GM23338 (cell line): ENCODE results near the gene KIT. TPM values are rescaled to one million over a fixed set of nuclear protein-coding genes. Genes with fewer than 3 reads are reported as not detected.
A peak's percentile ranks its signal among the peaks of the same experiment; 100 is the strongest.

Experiments
- ATAC-seq: fragments of 200-7000 bp; cut with Tn5 transposase; 3 replicates; pipeline ENCODE4 v1.9.1; 2020
- DNase-seq: peaks from one replicate; pipeline ENCODE4 v3.0.0-alpha.2; 2015; ENCODE audit warnings: low spot score
- H2AFZ ChIP-seq: fragments of 200-600 bp; sonication (generic); 2 replicates; pipeline ENCODE4 v1.8.0; 2016; ENCODE audit warnings: antibody characterized with exemption, mild to moderate bottlenecking, moderate library complexity
- H3F3A ChIP-seq: fragments of 200-600 bp; sonication (generic); replicated peaks from 2 replicates; pipeline ENCODE4 v1.8.0; 2017; ENCODE audit warnings: antibody characterized with exemption, mixed run types, low read depth
- H3K27ac ChIP-seq: fragments of 200-600 bp; sonication (generic); 2 replicates; pipeline ENCODE4 v1.6.1; 2016; ENCODE audit warnings: low read depth
- H3K27me3 ChIP-seq: fragments of 200-600 bp; sonication (generic); 2 replicates; pipeline ENCODE4 v1.8.0; 2016; ENCODE audit warnings: mild to moderate bottlenecking, mixed run types, moderate library complexity; ENCODE audit not compliant: insufficient read depth
- H3K36me3 ChIP-seq: fragments of 200-600 bp; sonication (generic); 2 replicates; pipeline ENCODE4 v1.8.0; 2016; ENCODE audit warnings: mild to moderate bottlenecking; ENCODE audit not compliant: insufficient read depth
- H3K4me1 ChIP-seq: fragments of 200-600 bp; sonication (generic); 2 replicates; pipeline ENCODE4 v1.8.0; 2016; ENCODE audit warnings: mild to moderate bottlenecking, moderate library complexity; ENCODE audit not compliant: insufficient read depth
- H3K4me2 ChIP-seq: fragments of 200-600 bp; sonication (generic); 2 replicates; pipeline ENCODE4 v1.7.1; 2017; ENCODE audit warnings: mixed run types
- H3K4me3 ChIP-seq: fragments of 200-600 bp; sonication (generic); 2 replicates; pipeline ENCODE4 v1.6.1; 2016; ENCODE audit warnings: mixed run types
- H3K79me2 ChIP-seq: fragments of 200-600 bp; sonication (generic); replicated peaks from 2 replicates; pipeline ENCODE4 v1.8.0; 2017; ENCODE audit warnings: mild to moderate bottlenecking; ENCODE audit not compliant: insufficient read depth
- H3K9me2 ChIP-seq: fragments of 200-600 bp; sonication (generic); 2 replicates; pipeline ENCODE4 v1.8.0; 2017; ENCODE audit not compliant: insufficient read depth
- H4K20me1 ChIP-seq: fragments of 200-600 bp; sonication (generic); replicated peaks from 2 replicates; pipeline ENCODE4 v1.8.0; 2017; ENCODE audit warnings: mild to moderate bottlenecking; ENCODE audit not compliant: insufficient read depth
- H3K27ac Mint-ChIP-seq: 2 replicates; pipeline ENCODE4 v1.8.0; 2020; ENCODE audit warnings: inconsistent platforms, mild to moderate bottlenecking, moderate library complexity, mixed read lengths
- H3K27me3 Mint-ChIP-seq: 3 replicates; pipeline ENCODE4 v1.8.0; 2022; ENCODE audit warnings: low read depth, mild to moderate bottlenecking, moderate library complexity, mixed read lengths, inconsistent platforms; ENCODE audit not compliant: insufficient read depth, poor library complexity
- H3K36me3 Mint-ChIP-seq: 3 replicates; pipeline ENCODE4 v1.8.0; 2021; ENCODE audit warnings: low read depth, mild to moderate bottlenecking, inconsistent platforms, moderate library complexity, mixed read lengths
- H3K4me1 Mint-ChIP-seq: 3 replicates; pipeline ENCODE4 v1.8.0; 2020; ENCODE audit warnings: mild to moderate bottlenecking, inconsistent platforms, mixed read lengths
- H3K4me3 Mint-ChIP-seq: 3 replicates; pipeline ENCODE4 v1.8.0; 2021; ENCODE audit warnings: moderate library complexity, mild to moderate bottlenecking, inconsistent platforms, mixed read lengths
- H3K9me3 Mint-ChIP-seq: 3 replicates; pipeline ENCODE4 v1.8.0; 2020; ENCODE audit warnings: moderate library complexity, mild to moderate bottlenecking, inconsistent platforms, mixed read lengths
- CREB1 ChIP-seq: fragments of 250-450 bp; sonication (Bioruptor Pico); IDR thresholded peaks from 2 replicates; pipeline ENCODE4 v1.5.0; 2020; ENCODE audit warnings: low read depth, mild to moderate bottlenecking, moderate library complexity
- CTCF ChIP-seq, 2 experiments: fragments of 200-600 bp in 1 of 2; sonication (generic) in 1 of 2; conservative IDR thresholded peaks; 2 replicates each; pipeline versions ENCODE4 v1.5.1 to v1.6.1; 2016 to 2017; ENCODE audit warnings: antibody characterized with exemption in 2 of 2, low read depth in 2 of 2, mild to moderate bottlenecking in 2 of 2, moderate library complexity in 1 of 2
- ETS1 ChIP-seq: IDR thresholded peaks from 2 replicates; pipeline ENCODE4 v1.6.1; 2016; ENCODE audit warnings: antibody characterized with exemption
- EZH2 ChIP-seq: fragments of 200-600 bp; sonication (generic); IDR thresholded peaks from one replicate; pipeline ENCODE4 v1.8.0; 2017; ENCODE audit warnings: antibody characterized with exemption, mild to moderate bottlenecking, low read depth; ENCODE audit not compliant: unreplicated experiment
- EZH2phosphoT487 ChIP-seq: fragments of 200-600 bp; sonication (generic); IDR thresholded peaks from one replicate; pipeline ENCODE4 v1.8.1; 2018; ENCODE audit warnings: antibody characterized with exemption; ENCODE audit not compliant: unreplicated experiment
- JUNB ChIP-seq: IDR thresholded peaks from one replicate; pipeline ENCODE4 v1.6.1; 2016; ENCODE audit warnings: antibody characterized with exemption; ENCODE audit not compliant: unreplicated experiment
- NANOG ChIP-seq: IDR thresholded peaks from 2 replicates; pipeline ENCODE4 v1.6.1; 2016; ENCODE audit warnings: antibody characterized with exemption, borderline replicate concordance
- POLR2AphosphoS5 ChIP-seq: IDR thresholded peaks from 2 replicates; pipeline ENCODE4 v1.6.1; 2016; ENCODE audit warnings: antibody characterized with exemption, low read depth
- REST ChIP-seq: IDR thresholded peaks from one replicate; pipeline ENCODE4 v1.6.1; 2018; ENCODE audit warnings: antibody characterized with exemption; ENCODE audit not compliant: unreplicated experiment
- STAT1 ChIP-seq: IDR thresholded peaks from one replicate; pipeline ENCODE4 v1.6.1; 2016; ENCODE audit warnings: antibody characterized with exemption; ENCODE audit not compliant: unreplicated experiment
- ZNF114 ChIP-seq: fragments of 250-450 bp; sonication (Bioruptor Pico); IDR thresholded peaks from 2 replicates; pipeline ENCODE4 v1.5.0; 2020; ENCODE audit warnings: mild to moderate bottlenecking, moderate library complexity
- ZNF331 ChIP-seq: fragments of 250-450 bp; sonication (Bioruptor Pico); IDR thresholded peaks from 2 replicates; pipeline ENCODE4 v1.5.0; 2020; ENCODE audit warnings: low read depth, mild to moderate bottlenecking, moderate library complexity
- ZNF462 ChIP-seq: fragments of 250-450 bp; sonication (Bioruptor Pico); IDR thresholded peaks from 2 replicates; pipeline ENCODE4 v1.5.0; 2020; ENCODE audit warnings: mild to moderate bottlenecking, moderate library complexity
- polyA plus RNA-seq: library from polyadenylated mRNA; unstranded; fragments of >200 nt; fragmentation: Nextera tagmentation; extraction: Ambion mirVana; gene quantifications from 2 replicates; pipeline ENCODE4 v1.2.1, GENCODE V29; 2016
- total RNA-seq: library from RNA; depleted of rRNA; stranded (reverse); fragments of >200 nt; shearing (Covaris generic); gene quantifications from 2 replicates; pipeline ENCODE4 v1.2.3, GENCODE V29; 2014

KIT gene
- total and polyA plus RNA-seq, 2 experiments from 2014 or later: 9.0 to 28.4 TPM

- peak overlapping the region; percentile 86 for H3K4me3 Mint-ChIP-seq
- H3K9me2 ChIP-seq: no peaks in the 10 kb centered on the region
- H3K27ac ChIP-seq: no peak overlapping the region
- H3K27ac Mint-ChIP-seq: no peak overlapping the region
- peak overlapping the region; percentile 96 for H3K4me3 ChIP-seq
- no peak overlapping the region for H2AFZ ChIP-seq
- no peaks in the 10 kb centered on the region for H3K9me3 Mint-ChIP-seq
- H3K36me3 ChIP-seq: no peaks in the 10 kb centered on the region
- peaks cover 45% of the 10 kb centered on the region for H3K27me3 Mint-ChIP-seq
- H3K36me3 Mint-ChIP-seq: no peaks in the 10 kb centered on the region; the same call in 2 of the 3 replicates
- TF ChIP-seq EZH2 (no peak), CREB1 (CRISPR knock-in tag) (no peak), JUNB (no peak), ZNF331 (CRISPR knock-in tag) (no peak), ETS1 (no peak), STAT1 (no peak), ZNF114 (CRISPR knock-in tag) (no peak), NANOG (no peak), POLR2AphosphoS5 (no peak), ZNF462 (CRISPR knock-in tag) (no peak), CTCF (conservative IDR thresholded peaks at IDR 0.05; ENCODE audit: low read depth in 2 of 2) (no peak), EZH2phosphoT487 (no peak), REST (no peak)
- H3K4me2 ChIP-seq: peak overlapping the region; percentile 100
- H3K27me3 ChIP-seq: peaks cover 46% of the 10 kb centered on the region
- H3K79me2 ChIP-seq: peaks cover 55% of the 10 kb centered on the region
- H3K4me1 ChIP-seq: peaks cover 37% of the 10 kb centered on the region
- no peak for ATAC-seq
- H4K20me1 ChIP-seq: peaks cover 37% of the 10 kb centered on the region
- H3F3A ChIP-seq: 0 out of 2 replicates have a peak, but pooled peaks cover 2% of the 10 kb centered on the region
- DNase-seq: no peak
- peaks cover 39% of the 10 kb centered on the region for H3K4me1 Mint-ChIP-seq
These were observed 2.2 kb downstream of the KIT start for GRCh38 chr4:54659749-54660535.
